H9 (cell line): ENCODE measurements around the gene SNRPD1. TPM values are rescaled to one million over a fixed set of nuclear protein-coding genes. Genes with fewer than 3 reads are reported as not detected.

Source experiments
- DNase-seq: peaks from one replicate; pipeline ENCODE4 v3.0.0-alpha.2; 2017
- H2AFZ ChIP-seq: one replicate; pipeline ENCODE4 v1.6.1; 2013; ENCODE audit warnings: mild to moderate bottlenecking, low read length, control low read depth, moderate library complexity
- H2AK5ac ChIP-seq: 2 replicates; pipeline ENCODE4 v1.6.1; 2013; ENCODE audit warnings: low read length, control low read depth, mixed read lengths; ENCODE audit not compliant: insufficient read length
- H2BK120ac ChIP-seq: one replicate; pipeline ENCODE4 v1.6.1; 2013; ENCODE audit warnings: low read depth, mild to moderate bottlenecking, low read length, control low read depth, inconsistent platforms; ENCODE audit not compliant: poor library complexity, severe bottlenecking
- H2BK12ac ChIP-seq: 2 replicates; pipeline ENCODE4 v1.6.1; 2013; ENCODE audit warnings: low read length, control low read depth, mixed read lengths, low read depth; ENCODE audit not compliant: insufficient read length
- H2BK15ac ChIP-seq: 2 replicates; pipeline ENCODE4 v1.6.1; 2013; ENCODE audit warnings: low read depth, low read length, control low read depth
- H2BK20ac ChIP-seq: one replicate; pipeline ENCODE4 v1.6.1; 2013; ENCODE audit warnings: low read depth, mild to moderate bottlenecking, low read length, control low read depth, inconsistent platforms; ENCODE audit not compliant: poor library complexity, severe bottlenecking
- H2BK5ac ChIP-seq: 2 replicates; pipeline ENCODE4 v1.6.1; 2013; ENCODE audit warnings: low read length, control low read depth, mixed read lengths; ENCODE audit not compliant: insufficient read length
- H3K14ac ChIP-seq: 2 replicates; pipeline ENCODE4 v1.6.1; 2013; ENCODE audit warnings: low read length, control low read depth; ENCODE audit not compliant: insufficient read depth
- H3K18ac ChIP-seq: 2 replicates; pipeline ENCODE4 v1.6.1; 2013; ENCODE audit warnings: low read depth, mild to moderate bottlenecking, mixed read lengths, low read length, control low read depth; ENCODE audit not compliant: insufficient read length
- H3K23ac ChIP-seq: 2 replicates; pipeline ENCODE4 v1.6.1; 2013; ENCODE audit warnings: low read length, control low read depth, mixed read lengths, low read depth; ENCODE audit not compliant: insufficient read length
- H3K23me2 ChIP-seq: 2 replicates; pipeline ENCODE4 v1.6.1; 2013; ENCODE audit warnings: low read depth, mild to moderate bottlenecking, mixed read lengths, low read length, control low read depth; ENCODE audit not compliant: insufficient read length, poor library complexity, severe bottlenecking
- H3K27ac ChIP-seq: 2 replicates; pipeline ENCODE4 v1.5.1; 2013; ENCODE audit warnings: low read length, control low read depth, mixed read lengths, low read depth; ENCODE audit not compliant: insufficient read length
- H3K27me3 ChIP-seq: 2 replicates; pipeline ENCODE4 v1.6.1; 2013; ENCODE audit warnings: low read length, control low read depth, inconsistent platforms; ENCODE audit not compliant: insufficient read depth
- H3K4ac ChIP-seq: 2 replicates; pipeline ENCODE4 v1.6.1; 2013; ENCODE audit warnings: low read depth, mild to moderate bottlenecking, control low read depth, inconsistent platforms, low read length, moderate library complexity
- H3K4me1 ChIP-seq: 2 replicates; pipeline ENCODE4 v1.6.1; 2013; ENCODE audit warnings: low read length, control low read depth, inconsistent platforms; ENCODE audit not compliant: insufficient read depth
- H3K4me2 ChIP-seq: 2 replicates; pipeline ENCODE4 v1.6.1; 2013; ENCODE audit warnings: low read length, control low read depth, mixed read lengths; ENCODE audit not compliant: insufficient read length, insufficient read depth
- H3K56ac ChIP-seq: 2 replicates; pipeline ENCODE4 v1.6.1; 2013; ENCODE audit warnings: low read depth, mild to moderate bottlenecking, mixed read lengths, low read length, control low read depth; ENCODE audit not compliant: insufficient read length
- H3K79me1 ChIP-seq: 2 replicates; pipeline ENCODE4 v1.6.1; 2013; ENCODE audit warnings: low read depth, mild to moderate bottlenecking, moderate library complexity, low read length, control low read depth, inconsistent platforms; ENCODE audit not compliant: insufficient read depth, poor library complexity, severe bottlenecking
- H3K79me2 ChIP-seq: 2 replicates; pipeline ENCODE4 v1.6.1; 2013; ENCODE audit warnings: low read length, control low read depth, inconsistent platforms; ENCODE audit not compliant: insufficient read depth
- H3K9ac ChIP-seq: 2 replicates; pipeline ENCODE4 v1.6.1; 2013; ENCODE audit warnings: low read length, control low read depth, mixed read lengths; ENCODE audit not compliant: insufficient read length; ENCODE audit errors: extremely low read depth
- H3K9me3 ChIP-seq: one replicate; pipeline ENCODE4 v1.6.1; 2013; ENCODE audit warnings: low read depth, low read length, inconsistent platforms; ENCODE audit not compliant: control insufficient read depth
- H3T11ph ChIP-seq: one replicate; pipeline ENCODE4 v1.6.1; 2013; ENCODE audit warnings: mild to moderate bottlenecking, low read length, control low read depth, inconsistent platforms
- H4K20me1 ChIP-seq: one replicate; pipeline ENCODE4 v1.6.1; 2013; ENCODE audit not compliant: control insufficient read depth, insufficient read length, insufficient read depth
- H4K5ac ChIP-seq: 2 replicates; pipeline ENCODE4 v1.6.1; 2013; ENCODE audit warnings: low read depth, mild to moderate bottlenecking, mixed read lengths, low read length, control low read depth; ENCODE audit not compliant: insufficient read length
- H4K8ac ChIP-seq: replicated peaks from 2 replicates; pipeline ENCODE4 v1.6.1; 2013; ENCODE audit warnings: low read length, control low read depth, mixed read lengths, low read depth; ENCODE audit not compliant: insufficient read length
- H4K91ac ChIP-seq: 2 replicates; pipeline ENCODE4 v1.6.1; 2013; ENCODE audit warnings: low read depth, mild to moderate bottlenecking, moderate library complexity, mixed read lengths, low read length, control low read depth; ENCODE audit not compliant: insufficient read length
- H3K27ac Mint-ChIP-seq, 3 experiments: 2 replicates in 2 of 3; 3 replicates in 1 of 3; pipeline ENCODE4 v1.8.0; 2020 to 2021; ENCODE audit warnings: mixed read lengths in 3 of 3, mild to moderate bottlenecking in 1 of 3, moderate library complexity in 1 of 3
- H3K27me3 Mint-ChIP-seq: 2 replicates; pipeline ENCODE4 v1.8.0; 2021; ENCODE audit warnings: low read depth, mild to moderate bottlenecking, moderate library complexity, mixed read lengths
- H3K36me3 Mint-ChIP-seq, 3 experiments: 2 replicates in 2 of 3; 3 replicates in 1 of 3; pipeline ENCODE4 v1.8.0; 2020 to 2021; ENCODE audit warnings: low read depth in 3 of 3, mixed read lengths in 3 of 3; ENCODE audit not compliant: insufficient read depth in 1 of 3
- H3K4me1 Mint-ChIP-seq, 2 experiments: 2 replicates each; pipeline ENCODE4 v1.8.0; 2020; ENCODE audit warnings: mixed read lengths in 2 of 2
- H3K4me3 Mint-ChIP-seq, 2 experiments: 2 replicates in 1 of 2; 3 replicates in 1 of 2; pipeline ENCODE4 v1.8.0; 2020 to 2021; ENCODE audit warnings: mild to moderate bottlenecking in 2 of 2, mixed read lengths in 2 of 2, moderate library complexity in 1 of 2
- H3K9me3 Mint-ChIP-seq, 2 experiments: 2 replicates in 1 of 2; 3 replicates in 1 of 2; pipeline ENCODE4 v1.8.0; 2020; ENCODE audit warnings: mild to moderate bottlenecking in 2 of 2, mixed read lengths in 2 of 2, moderate library complexity in 1 of 2
- CTCF ChIP-seq: fragments of 200-600 bp; sonication (generic); conservative IDR thresholded peaks from 3 replicates; pipeline ENCODE4 v1.8.0; 2021; ENCODE audit warnings: antibody characterized with exemption, mild to moderate bottlenecking
- WGBS: extraction: QIAGEN DNeasy Blood & Tissue Kit; methylation state at CpG from one replicate; pipeline ENCODE4 v1.1.7; 2013; ENCODE audit warnings: missing lambda C conversion rate, low lambda C conversion rate, mixed read lengths; ENCODE audit not compliant: insufficient read length; ENCODE audit errors: extremely low coverage; 5-methylcytosine and 5-hydroxymethylcytosine counted together
- total RNA-seq: library from RNA; stranded (reverse); gene quantifications from 2 replicates; pipeline ENCODE4 v1.2.1, GENCODE V29; 2021

The SNRPD1 gene
- total RNA-seq, 1 experiment from 2014 or later: 178 TPM

- no peak overlapping the region for H3K56ac ChIP-seq
- no peaks in the 10 kb centered on the region for H3K27me3 ChIP-seq
- H2AFZ ChIP-seq: no peak overlapping the region
- no peak overlapping the region for H3K14ac ChIP-seq
- H4K20me1 ChIP-seq: no peaks in the 10 kb centered on the region
- no peak for TF ChIP-seq CTCF
- H3K4me1 ChIP-seq: no peaks in the 10 kb centered on the region
- no peak overlapping the region for H3K4ac ChIP-seq
- no peak overlapping the region for H2BK5ac ChIP-seq
- Mint-ChIP-seq H3K4me1 (no peaks in the 10 kb centered on the region), H3K27ac (no peak overlapping the region), H3K36me3 (peaks cover 38 to 73% (median 57%) of the 10 kb centered on the region in 3 experiments; a peak in 6 of 7 replicates), H3K27me3 (no peaks in the 10 kb centered on the region), H3K4me3 (no peak overlapping the region), H3K9me3 (no peaks in the 10 kb centered on the region)
- no peak for DNase-seq
- H2AK5ac ChIP-seq: no peak overlapping the region
- no peak overlapping the region for H3K23ac ChIP-seq
- H4K5ac ChIP-seq: no peak overlapping the region
- no peak overlapping the region for H4K8ac ChIP-seq
- H3K79me2 ChIP-seq: no peaks in the 10 kb centered on the region
- no peak overlapping the region for H3K9ac ChIP-seq
- no peaks in the 10 kb centered on the region for H3K23me2 ChIP-seq
- peaks cover 3% of the 10 kb centered on the region for H3K79me1 ChIP-seq
- H3K18ac ChIP-seq: no peak overlapping the region
- no peak overlapping the region for H2BK20ac ChIP-seq
- no peak overlapping the region for H3K27ac ChIP-seq
- no peak overlapping the region for H2BK15ac ChIP-seq
- H2BK120ac ChIP-seq: no peak overlapping the region
- H3K9me3 ChIP-seq: no peaks in the 10 kb centered on the region
- no peak overlapping the region for H2BK12ac ChIP-seq
- H3K4me2 ChIP-seq: no peak overlapping the region
- no peak overlapping the region for H4K91ac ChIP-seq
- WGBS: no CpG with 5 or more reads among the region's 1 CpG
- H3T11ph ChIP-seq: no peak overlapping the region
These were observed 20.3 kb downstream of the SNRPD1 start for GRCh38 chr18:21632393-21632792.
